ENCODE data around the gene MYO7B. TPM values are rescaled to one million over a fixed set of nuclear protein-coding genes. Genes with fewer than 3 reads are reported as not detected.

Gene MYO7B
- total RNA-seq, 4 donors from 2014 or later, result 0.27 to 0.77 (median 0.54) TPM; not detected in 1

DNA sequence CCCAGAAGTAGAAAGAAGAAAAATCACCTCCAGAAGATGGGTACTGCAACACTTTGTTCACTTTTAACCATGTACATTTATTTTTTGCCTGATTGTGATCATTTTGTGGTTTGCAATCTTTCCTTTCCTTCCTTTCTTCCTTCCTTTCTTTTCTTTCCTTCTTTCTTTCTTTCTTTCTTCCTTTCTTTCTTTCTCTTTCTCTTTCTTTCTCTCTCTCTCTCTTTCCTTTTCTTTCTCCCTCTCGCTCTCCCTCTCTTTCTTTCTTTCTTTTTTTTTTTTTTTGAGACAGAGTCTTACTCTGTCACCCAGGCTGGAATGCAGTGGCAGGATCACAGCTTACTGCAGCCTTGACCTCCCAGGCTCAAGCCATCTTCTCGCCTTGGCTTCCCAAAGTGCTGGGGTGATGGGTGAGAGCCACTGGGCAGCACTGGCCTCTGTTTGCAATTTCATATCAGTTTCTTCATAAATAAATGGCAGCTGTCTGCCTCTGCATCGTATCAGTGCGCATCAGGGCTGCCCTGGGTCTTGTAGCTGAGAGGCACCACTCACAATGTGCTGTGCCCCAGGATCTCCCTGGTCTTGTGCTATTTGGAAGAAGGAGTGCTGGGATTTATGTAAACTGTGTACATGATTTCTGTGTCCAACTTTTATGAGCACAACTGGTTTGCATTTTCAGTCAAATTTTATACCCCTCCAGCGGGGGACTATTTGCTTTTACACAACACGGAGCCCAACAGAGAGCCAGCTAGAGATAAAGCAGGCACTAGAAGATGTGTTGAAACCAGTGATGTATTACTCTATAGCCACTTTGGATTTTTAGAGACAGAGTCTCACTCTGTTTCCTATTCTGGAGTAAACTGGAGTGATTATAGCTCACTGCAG is 146.7 kb downstream of the MYO7B start:
- Histone ChIP-seq H3K27me3 (no peaks in the 10 kb centered on the region), H3K4me3 (no peak overlapping the region), H3K36me3 (no peaks in the 10 kb centered on the region), H3K4me1 (peaks cover 0 to 75% (median 20%) of the 10 kb centered on the region in 3 donors), H3K9me3 (no peaks in the 10 kb centered on the region), H3K27ac (peak overlapping the region; percentile 26 to 80 (median 70))
- 77 to 90% methylated on average over 2 to 3 of the region's 6 CpGs for WGBS, 2 donors (ENCODE audit: low coverage in 1 of 2)
- TF ChIP-seq POLR2A (IDR thresholded peaks at IDR 0.05) (no peak), EP300 (IDR thresholded peaks at IDR 0.05) (no peak), POLR2AphosphoS5 (IDR thresholded peaks at IDR 0.05) (no peak), CTCF (IDR thresholded peaks at IDR 0.05) (no peak)
- no peak for ATAC-seq

- H3K9me3 ChIP-seq, result no peaks in the 10 kb centered on the region
- no peaks in the 10 kb centered on the region for H3K27me3 ChIP-seq
- TF ChIP-seq POLR2AphosphoS5 (IDR thresholded peaks at IDR 0.05) (no peak), EP300 (IDR thresholded peaks at IDR 0.05) (no peak), POLR2A (IDR thresholded peaks at IDR 0.05) (no peak), CTCF (IDR thresholded peaks at IDR 0.05) (no peak)
- H3K4me1 ChIP-seq, result peaks cover 0 to 70% (median 20%) of the 10 kb centered on the region in 3 donors
- H3K4me3 ChIP-seq, result no peak overlapping the region
- H3K36me3 ChIP-seq, result no peaks in the 10 kb centered on the region
- ATAC-seq, result no peak
- peak overlapping the region; percentile 26 to 80 (median 70) for H3K27ac ChIP-seq
Measured at GRCh38 chr2:127683056-127683455, 147.6 kb downstream of the MYO7B start.

GRCh38 chr2:127683757-127684156 is 148.3 kb downstream of the MYO7B start:
- peak; percentile 5 for ATAC-seq
- H3K36me3 ChIP-seq, result no peaks in the 10 kb centered on the region
- no peaks in the 10 kb centered on the region for H3K9me3 ChIP-seq
- H3K27ac ChIP-seq, result peak overlapping the region; percentile 26 to 80 (median 70)
- 12 to 29% methylated on average over 6 to 8 of the region's 15 CpGs for WGBS, 2 donors (ENCODE audit: low coverage in 1 of 2)
- no peak overlapping the region for H3K4me3 ChIP-seq
- H3K4me1 ChIP-seq, result peaks cover 0 to 63% (median 20%) of the 10 kb centered on the region in 3 donors
- no peaks in the 10 kb centered on the region for H3K27me3 ChIP-seq
- TF ChIP-seq EP300 (IDR thresholded peaks at IDR 0.05) (no peak), CTCF (IDR thresholded peaks at IDR 0.05) (no peak), POLR2A (IDR thresholded peaks at IDR 0.05) (no peak), POLR2AphosphoS5 (IDR thresholded peaks at IDR 0.05) (no peak)

GRCh38 chr2:127685410-127686080 is 150.1 kb downstream of the MYO7B start:
- no peaks in the 10 kb centered on the region for H3K36me3 ChIP-seq
- H3K4me3 ChIP-seq, result no peak overlapping the region
- no peak for ATAC-seq
- peaks cover 0 to 51% (median 20%) of the 10 kb centered on the region in 3 donors for H3K4me1 ChIP-seq
- H3K9me3 ChIP-seq, result no peaks in the 10 kb centered on the region
- no peaks in the 10 kb centered on the region for H3K27me3 ChIP-seq
- TF ChIP-seq POLR2A (IDR thresholded peaks at IDR 0.05) (no peak), EP300 (IDR thresholded peaks at IDR 0.05) (no peak), POLR2AphosphoS5 (IDR thresholded peaks at IDR 0.05) (no peak), CTCF (IDR thresholded peaks at IDR 0.05) (no peak)
- WGBS, 2 donors (ENCODE audit: low coverage in 1 of 2), result 54 to 61% methylated on average over 7 to 8 of the region's 8 CpGs
- H3K27ac ChIP-seq, result peak overlapping the region in 2 of 4 donors; percentile 45 to 53

Other genes starting within 250 kb of the MYO7B start
- gene ERCC3, start 241.5 kb upstream of the MYO7B start, total RNA-seq, result 10 to 100 TPM; 30.3 to 39.0 (median 34.5) TPM
- 10 to 100 TPM; 52.7 to 96.2 (median 54.2) TPM for gene MAP3K2, start 147.7 kb upstream of the MYO7B start, total RNA-seq
- gene PROC, start 117.3 kb upstream of the MYO7B start, total RNA-seq, result not detected
- 10 to 100 TPM; 36.9 to 43.9 (median 39.6) TPM for gene IWS1, start 9.2 kb upstream of the MYO7B start, total RNA-seq
- under 1 TPM in 1 of 4 donors, not detected in 3; 0.35 TPM for gene GPR17, start 110.5 kb downstream of the MYO7B start, total RNA-seq
- 100 to 1,000 TPM in 3 of 4 donors, 10 to 100 TPM in 1; 81.4 to 275 (median 124) TPM for gene LIMS2, start 139.8 kb downstream of the MYO7B start, total RNA-seq
- gene SFT2D3, start 165.8 kb downstream of the MYO7B start, total RNA-seq, result 10 to 100 TPM in 2 of 4 donors, 1 to 10 TPM in 2; 7.2 to 15.2 (median 10.3) TPM

Data from gastroesophageal sphincter (tissue), 4 donors.